A549 treated with ZK216348 at 1 μM for 4 hours (cell line): ENCODE results near the gene GPD1. TPM values are rescaled to one million over a fixed set of nuclear protein-coding genes. Genes with fewer than 3 reads are reported as not detected.

Experiments used
- total RNA-seq: library from RNA; stranded (reverse); fragments of 200-300 nt; extraction: Qiagen RNA extraction; gene quantifications from 5 replicates; pipeline ENCODE4 v1.2.3, GENCODE V29; 2022; ENCODE audit warnings: low read depth

GPD1 gene
- total RNA-seq: 0.07 to 0.52 TPM (median 0.12 TPM) in 4 of 5 replicates, not detected in the other

DNA sequence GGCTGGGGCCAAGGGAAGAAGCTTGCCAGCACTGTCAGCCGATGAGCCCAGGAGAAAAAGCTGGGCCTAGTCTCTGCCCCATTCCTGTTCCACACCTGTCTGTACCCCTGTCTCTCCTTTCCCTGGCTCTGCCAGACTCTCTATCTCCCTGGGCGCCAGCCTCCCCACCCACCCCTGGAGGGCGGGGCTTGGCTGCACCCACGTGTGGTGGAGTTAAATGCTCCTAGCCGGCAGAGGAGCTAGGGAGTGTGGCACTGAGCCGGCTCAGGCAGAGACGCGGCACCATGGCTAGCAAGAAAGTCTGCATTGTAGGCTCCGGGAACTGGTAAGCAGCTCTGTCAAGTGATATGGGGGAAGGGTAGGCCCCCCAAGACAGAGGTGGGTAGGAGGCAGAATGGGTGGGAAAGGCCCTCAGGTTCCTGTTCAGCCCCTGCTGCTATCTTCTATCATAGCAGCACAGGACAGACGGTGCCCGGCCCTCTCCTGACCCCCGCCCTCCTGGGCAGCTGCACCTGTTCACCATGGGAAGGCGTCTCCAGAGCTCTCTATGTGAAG lies at the start of gene GPD1:
Gene GPD1 (plus strand): TSS at position 242 of the 555 bp plus-strand sequence. CDS start 43 bp downstream, at position 285.

DNA sequence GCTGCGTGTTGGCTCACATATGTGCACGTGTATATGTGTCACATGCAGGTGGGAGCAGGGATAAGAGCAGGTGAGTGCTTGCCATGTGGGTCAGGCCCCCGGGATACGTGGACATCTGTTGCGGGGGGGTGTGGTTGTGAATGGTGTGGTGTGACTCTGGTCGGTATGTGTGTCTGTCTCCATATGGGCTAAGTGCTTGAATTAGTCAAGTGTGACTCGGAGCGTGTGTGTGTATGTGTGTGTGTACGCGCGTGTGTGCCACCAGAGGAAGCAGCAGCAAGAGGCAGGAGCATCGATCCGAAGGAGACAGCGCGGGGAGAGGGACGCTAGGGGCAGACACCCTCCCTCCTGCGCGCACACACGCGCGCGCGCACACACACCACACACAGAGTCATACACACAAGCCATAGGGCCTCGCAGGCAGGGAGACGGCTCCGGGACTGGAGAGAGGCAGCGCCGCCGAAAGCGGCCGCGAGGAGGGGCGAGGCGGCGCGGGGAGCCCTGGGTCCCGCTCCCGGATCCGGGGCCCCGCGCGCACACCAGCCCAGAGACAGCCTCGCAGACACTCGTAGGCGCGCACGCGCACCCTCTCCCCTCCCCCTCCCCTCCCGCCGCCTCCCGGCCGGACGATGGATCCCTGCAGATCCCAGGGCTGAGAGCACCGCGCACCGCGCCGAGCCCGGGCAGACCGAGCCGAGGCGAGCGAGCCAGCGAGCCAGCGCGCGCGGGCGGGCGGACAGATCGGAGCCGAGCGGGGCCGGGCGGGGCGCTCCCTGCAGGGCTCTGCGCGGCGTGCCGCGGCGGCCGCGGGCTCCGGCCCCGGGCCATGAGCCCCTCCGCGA lies 46.6 kb upstream of the GPD1 start, which contains the start of gene ASIC1:
Gene ASIC1 (plus strand): TSS at position 597 of the 842 bp plus-strand sequence. CDS start 1,171 bp downstream, outside the sequence.

DNA sequence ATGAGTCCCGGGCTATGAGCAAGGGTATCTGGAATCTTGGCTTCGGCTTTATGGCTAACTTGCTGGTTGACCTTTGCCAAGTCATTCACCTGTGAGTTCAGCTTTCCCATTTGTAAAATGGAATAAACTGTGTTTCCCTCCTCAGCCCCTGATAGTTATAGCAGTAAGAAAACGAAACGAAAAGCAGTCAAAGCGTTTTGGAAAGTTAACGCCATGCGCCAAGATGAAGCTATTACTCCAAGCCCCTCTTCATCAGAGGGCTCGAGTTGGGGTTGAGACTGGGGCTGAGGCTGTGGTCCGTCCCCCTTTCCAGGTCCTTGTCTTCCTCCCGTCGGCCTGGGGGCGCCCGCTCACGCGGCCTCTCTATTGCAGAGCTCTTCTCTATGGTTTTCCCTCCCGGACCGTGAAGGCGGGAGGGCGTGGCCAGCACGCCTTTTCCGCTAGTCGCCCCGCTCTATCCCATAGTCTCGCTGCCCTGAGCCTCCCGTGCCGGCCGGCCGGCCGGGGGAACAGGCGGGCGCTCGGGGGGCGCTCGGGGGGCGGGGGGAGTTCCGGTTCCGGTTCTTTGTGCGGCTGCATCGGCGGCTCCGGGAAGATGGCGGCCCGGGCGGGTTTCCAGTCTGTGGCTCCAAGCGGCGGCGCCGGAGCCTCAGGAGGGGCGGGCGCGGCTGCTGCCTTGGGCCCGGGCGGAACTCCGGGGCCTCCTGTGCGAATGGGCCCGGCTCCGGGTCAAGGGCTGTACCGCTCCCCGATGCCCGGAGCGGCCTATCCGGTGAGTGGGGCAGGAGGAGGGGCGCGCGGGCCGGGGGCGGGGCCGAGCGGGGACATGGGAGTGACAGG lies 18.8 kb upstream of the GPD1 start, which contains the start of gene SMARCD1:
Gene SMARCD1 (plus strand): TSS at position 568 of the 840 bp plus-strand sequence. CDS start 28 bp downstream, at position 596.

DNA sequence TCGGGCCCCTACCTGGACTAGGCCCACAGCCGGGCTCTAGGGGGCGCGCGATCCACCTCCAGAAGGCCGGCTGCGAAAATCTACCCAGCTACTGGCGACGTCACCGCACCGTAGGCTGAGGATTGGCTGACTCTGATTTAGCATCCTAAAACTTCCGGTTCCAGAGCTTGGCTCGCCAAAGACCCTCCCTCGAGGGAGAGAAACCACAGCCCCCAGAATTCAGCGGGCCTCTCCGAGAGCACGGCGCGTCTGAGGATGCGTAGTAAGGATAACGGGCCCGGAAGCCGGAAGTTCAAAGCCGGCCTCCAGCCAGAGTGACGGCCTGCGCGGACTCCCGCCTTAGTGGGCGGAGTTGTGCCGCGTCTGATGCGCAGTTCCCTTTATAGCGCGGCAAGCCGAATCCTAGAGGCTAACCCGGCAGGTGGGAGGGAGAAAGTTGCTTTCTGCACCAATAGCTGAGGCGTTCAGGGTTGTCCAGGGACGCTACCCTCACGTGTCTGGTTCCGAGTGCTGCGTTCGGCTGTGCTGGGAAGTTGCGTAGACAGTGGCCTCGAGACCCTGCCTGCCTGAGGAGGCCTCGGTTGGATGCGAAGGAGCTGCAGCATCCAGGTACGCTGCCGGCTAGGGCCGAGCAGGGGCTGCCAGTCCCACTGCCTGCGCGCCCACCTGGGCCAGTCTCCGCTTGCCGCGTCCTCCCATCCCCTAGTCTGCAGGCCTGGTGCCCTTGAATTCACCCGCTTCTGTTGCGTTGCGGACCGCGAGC lies 8.1 kb downstream of the GPD1 start, which contains the start of gene COX14:
Gene COX14 (plus strand): TSS at position 544 of the 763 bp plus-strand sequence. CDS start 7,808 bp downstream, outside the sequence.

Other genes starting within 250 kb of the GPD1 start
- 0.09 TPM in 1 of 5 replicates, not detected in the others for gene FAIM2, start 200.1 kb upstream of the GPD1 start, total RNA-seq
- not detected in 5 replicates for gene AQP2, start 153.3 kb upstream of the GPD1 start, total RNA-seq
- gene AQP5, start 142.1 kb upstream of the GPD1 start, total RNA-seq: 0.09 TPM in 1 of 5 replicates, not detected in the others
- not detected in 5 replicates for gene AQP6, start 131.1 kb upstream of the GPD1 start, total RNA-seq
- gene RACGAP1, start 78.5 kb upstream of the GPD1 start, total RNA-seq: 77.8 to 84.8 TPM (median 81.2 TPM) in 5 replicates
- 3.8 to 7.6 TPM (median 6.0 TPM) in 5 replicates for gene ASIC1, start 46.4 kb upstream of the GPD1 start, total RNA-seq
- gene SMARCD1, start 18.7 kb upstream of the GPD1 start, total RNA-seq: 60.7 to 67.8 TPM (median 63.5 TPM) in 5 replicates
- gene COX14, start 8.2 kb downstream of the GPD1 start, total RNA-seq: 59.8 to 79.3 TPM (median 71.2 TPM) in 5 replicates
- 24.3 to 33.2 TPM (median 25.7 TPM) in 5 replicates for gene CERS5, start 63.4 kb downstream of the GPD1 start, total RNA-seq
- gene LIMA1, start 179.5 kb downstream of the GPD1 start, total RNA-seq: 4.9 to 9.0 TPM (median 6.4 TPM) in 5 replicates